ENCODE measurements around the gene SNX13. TPM values are rescaled to one million over a fixed set of nuclear protein-coding genes. Genes with fewer than 3 reads are reported as not detected.

Gene SNX13
- total and polyA plus RNA-seq, 2 of the 4 experiments (the other 2 are of a cell fraction): 9.0 to 24.9 TPM

GRCh38 chr7:17898111-17898510 is 42.2 kb downstream of the SNX13 start:
- peaks cover 2% of the 10 kb centered on the region; the same call in 1 of the 2 replicates for H3K9me1 ChIP-seq (ENCODE audit: insufficient read depth, low read length)
- H3K36me3 ChIP-seq (ENCODE audit: control insufficient read depth, insufficient read depth, low read length): 0 out of 2 replicates have a peak, but pooled peaks cover 2% of the 10 kb centered on the region
- no CpG with 5 or more reads among the region's 4 CpGs for WGBS, 2 experiments (ENCODE audit: extremely low coverage in 2 of 2, insufficient read length in 1 of 2)
- H3K4me3 ChIP-seq (ENCODE audit: insufficient read depth, low read depth, low read length): no peak overlapping the region
- POLR2A ChIA-PET (ENCODE audit: unreplicated experiment): no interaction called here
- no peak overlapping the region for H4K91ac ChIP-seq (ENCODE audit: insufficient read depth, low read depth, low read length)
- H3K18ac ChIP-seq (ENCODE audit: low read depth, low read length): no peak overlapping the region
- H2AK5ac ChIP-seq (ENCODE audit: low read depth, low read length): no peak overlapping the region
- no peak overlapping the region for H3K27ac ChIP-seq (ENCODE audit: insufficient read depth, low read length)
- no peak overlapping the region for H2BK5ac ChIP-seq (ENCODE audit: low read depth, low read length, poor library complexity, severe bottlenecking)
- H2AK9ac ChIP-seq (replicated peaks; ENCODE audit: low read depth, low read length, poor library complexity): no peak overlapping the region
- peaks cover 13% of the 10 kb centered on the region for H4K20me1 ChIP-seq (ENCODE audit: insufficient read depth, low read length)
- ATAC-seq (ENCODE audit: low read depth): no peak
- H3K4ac ChIP-seq (ENCODE audit: low read depth, low read length): no peak overlapping the region
- H3K14ac ChIP-seq (replicated peaks; ENCODE audit: low read depth, low read length): no peak overlapping the region
- no peak for DNase-seq
- no peak overlapping the region for H2BK20ac ChIP-seq (ENCODE audit: low read depth, low read length)
- no peak overlapping the region for H4K8ac ChIP-seq (ENCODE audit: low read depth in 2 of 2, low read length in 2 of 2)
- H3K23ac ChIP-seq (ENCODE audit: low read depth, low read length): no peak overlapping the region
- H3K79me1 ChIP-seq (ENCODE audit: low read depth in 1 of 2, low read length in 2 of 2): peaks cover 21 to 27% of the 10 kb centered on the region in 2 experiments
- no peaks in the 10 kb centered on the region for H3K4me1 ChIP-seq (ENCODE audit: control insufficient read depth, insufficient read depth, low read length)
- H2AFZ ChIP-seq (replicated peaks; ENCODE audit: low read length, poor library complexity): no peak overlapping the region
- in situ Hi-C loops (cut with MboI; ENCODE audit: low sequenced_read_pairs): no loop called here
- no peak overlapping the region for H3K4me2 ChIP-seq (ENCODE audit: low read depth, low read length)
- H3K27me3 ChIP-seq (ENCODE audit: control insufficient read depth, insufficient read depth, low read length): no peaks in the 10 kb centered on the region
- H3K56ac ChIP-seq (ENCODE audit: extremely low read depth, insufficient read depth, low read length): no peak overlapping the region
- CTCF ChIA-PET: no interaction called here
- H4K5ac ChIP-seq (ENCODE audit: low read depth, low read length): no peak overlapping the region
- intact Hi-C loops (cut with micrococcal nuclease): no loop called here
- no peak overlapping the region for H2BK120ac ChIP-seq (ENCODE audit: low read depth, low read length)
- no peak overlapping the region for H2BK15ac ChIP-seq (ENCODE audit: low read depth, low read length)
- H3K9ac ChIP-seq (ENCODE audit: low read depth, low read length): no peak overlapping the region
- dilution Hi-C loops (cut with HindIII; ENCODE audit: low sequenced_read_pairs, unreplicated experiment): no loop called here
- BruUV-seq (replicated peaks): no TSS peak
- TF ChIP-seq CTCF (conservative IDR thresholded peaks at IDR 0.05; ENCODE audit: low read depth, low read length) (no peak), CEBPB (IDR thresholded peaks at IDR 0.05; ENCODE audit: low read depth, low read length) (no peak), MXI1 (IDR thresholded peaks at IDR 0.05; ENCODE audit: borderline replicate concordance, low read depth, low read length) (no peak), BHLHE40 (IDR thresholded peaks at IDR 0.05; ENCODE audit: low read depth, low read length) (no peak), NFE2L2 (IDR thresholded peaks at IDR 0.05; ENCODE audit: low read depth, low read length) (no peak), RAD21 (IDR thresholded peaks at IDR 0.05; ENCODE audit: low read length) (no peak), CHD1 (IDR thresholded peaks at IDR 0.05; ENCODE audit: low read depth, low read length) (no peak)
- no peaks in the 10 kb centered on the region for H3K9me3 ChIP-seq (ENCODE audit: control insufficient read depth, insufficient read depth, low read length)
